Fibroblast of skin of right quadriceps (primary cell): ENCODE measurements around the gene RAB5IF.
"Not testable (repeated sequence)": the region's sequence is repeated elsewhere in the genome, so short reads cannot be mapped to it uniquely, and the experiment has no call there.

Experiments
- DNase-seq: peaks from one replicate; pipeline ENCODE4 v3.0.0-alpha.2; 2013

The RAB5IF gene

DNA sequence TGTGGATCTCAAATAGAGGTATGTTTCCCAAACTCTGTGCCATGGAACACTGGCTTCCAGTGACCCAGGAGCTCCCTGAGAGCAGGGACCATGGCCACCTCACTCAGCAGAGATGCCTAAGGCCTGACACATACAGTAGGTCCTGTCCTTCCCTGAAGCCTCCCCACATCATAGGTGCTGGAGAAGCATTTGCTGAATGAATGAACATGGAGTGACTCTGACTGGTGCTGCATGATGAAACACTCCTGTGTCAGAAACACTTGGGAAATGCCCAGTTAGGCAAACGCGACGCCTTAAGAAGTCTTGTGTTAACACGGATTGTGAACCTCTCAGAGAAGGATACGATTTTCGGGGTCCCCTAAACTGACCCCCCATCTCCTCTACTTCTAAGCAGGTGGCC is 26.1 kb downstream of the RAB5IF start:
- DNase-seq, result no peak

DNA sequence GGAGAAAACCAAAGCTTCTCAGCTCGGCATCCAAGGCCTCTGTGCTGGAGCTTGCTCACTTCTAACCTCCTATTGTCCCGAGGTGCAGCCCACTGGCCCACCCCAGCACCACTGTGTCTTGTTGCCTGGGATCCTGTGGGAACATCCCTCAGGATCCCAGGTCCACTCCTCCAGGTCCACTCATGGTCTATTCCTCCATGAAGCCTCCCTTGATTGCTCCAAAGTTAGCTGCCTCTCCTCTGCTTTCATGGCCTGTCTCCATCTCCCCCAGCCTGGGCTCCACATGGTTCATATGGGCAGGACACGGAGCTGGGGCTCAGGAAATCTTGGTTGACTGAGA is 26.5 kb downstream of the RAB5IF start:
- no peak for DNase-seq

DNA sequence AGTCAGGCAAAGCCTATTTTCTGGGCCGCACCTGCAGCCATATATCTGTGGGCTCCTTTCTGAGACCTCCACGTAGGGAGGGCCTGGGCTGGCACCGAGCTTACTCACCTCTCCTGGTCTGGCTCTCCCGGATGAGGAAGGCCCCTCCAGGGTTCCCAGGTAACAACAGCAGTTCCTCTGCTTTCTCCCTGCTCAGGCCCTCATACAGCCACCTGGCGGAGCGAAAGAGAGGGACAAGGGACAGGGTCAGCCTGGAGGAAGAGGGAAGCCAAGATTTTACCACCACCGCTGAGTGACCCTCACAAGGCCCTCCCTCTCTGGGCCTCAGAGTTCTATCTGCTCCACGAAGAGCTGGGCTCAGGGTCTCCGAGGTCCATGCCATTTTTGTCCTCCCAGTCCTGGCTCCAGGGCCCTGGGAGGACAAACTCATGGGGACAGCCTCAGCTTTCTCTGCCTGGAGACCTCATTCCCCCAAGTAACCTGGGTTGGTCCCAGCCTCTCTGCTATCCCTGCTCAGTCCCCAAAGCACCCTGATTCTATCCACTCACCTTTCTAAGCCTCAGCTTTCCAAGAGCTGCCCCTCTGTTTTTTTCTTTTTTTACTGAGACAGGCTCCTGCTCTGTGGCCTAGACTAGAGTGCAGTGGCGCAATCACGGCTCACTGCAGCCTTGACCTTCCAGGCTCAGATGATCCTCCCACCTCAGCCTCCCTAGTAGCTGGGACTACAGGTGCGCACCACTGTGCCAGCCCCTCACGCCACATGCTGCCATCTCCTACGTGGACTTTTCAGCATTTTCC is 27.1 kb downstream of the RAB5IF start:
- DNase-seq, result no peak

DNA sequence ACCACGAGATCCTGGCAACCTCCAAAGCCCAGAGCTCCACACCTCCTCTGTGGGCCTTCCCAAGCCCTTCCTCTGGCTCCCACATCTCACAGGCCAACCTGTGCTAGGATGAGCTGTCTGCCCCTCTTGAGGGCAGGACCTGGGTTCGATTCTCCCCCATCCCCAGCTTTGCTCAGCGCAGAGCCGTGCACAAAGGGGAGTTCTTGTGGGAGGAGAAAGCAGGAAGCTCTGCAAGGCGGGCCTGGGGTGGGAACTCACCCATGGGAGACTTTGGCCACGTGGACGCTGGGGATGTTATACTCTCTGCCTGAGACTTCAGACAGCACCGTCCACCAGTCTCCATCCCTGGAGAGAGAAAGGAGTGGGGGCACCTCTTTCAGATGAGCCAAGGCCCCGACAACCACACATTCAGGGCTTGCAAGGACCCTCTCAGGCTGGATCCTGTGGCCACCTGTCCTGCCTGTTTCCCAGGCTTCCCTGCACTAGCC is 27.8 kb downstream of the RAB5IF start:
- no peak for DNase-seq

- no peak for DNase-seq
Measured at GRCh38 chr20:36634342-36634741, 28.8 kb downstream of the RAB5IF start.

DNA sequence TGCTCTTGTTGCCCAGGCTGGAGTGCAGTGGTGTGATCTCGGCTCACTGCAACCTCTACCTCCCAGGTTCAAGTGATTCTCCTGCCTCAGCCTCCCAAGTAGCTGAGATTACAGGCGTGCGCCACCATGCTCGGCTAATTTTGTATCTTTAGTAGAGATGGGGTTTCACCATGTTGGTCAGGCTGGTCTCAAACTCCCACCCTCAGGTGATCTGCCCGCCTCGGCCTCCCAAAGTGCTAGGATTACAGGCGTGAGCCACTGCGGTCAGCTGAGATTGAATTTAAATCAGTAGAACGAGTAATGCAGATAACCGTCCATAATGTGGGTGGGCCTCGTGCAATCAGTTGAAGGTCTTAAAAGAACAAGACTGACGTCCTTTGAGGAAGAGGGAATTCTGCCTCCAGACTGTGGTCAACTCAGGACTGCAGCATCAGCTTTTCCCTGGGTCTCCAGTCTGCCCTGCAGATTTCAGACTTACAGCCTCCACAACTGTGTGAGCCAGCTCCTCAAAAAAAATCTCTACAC is 33.4 kb downstream of the RAB5IF start:
- DNase-seq, result not testable (repeated sequence)

DNA sequence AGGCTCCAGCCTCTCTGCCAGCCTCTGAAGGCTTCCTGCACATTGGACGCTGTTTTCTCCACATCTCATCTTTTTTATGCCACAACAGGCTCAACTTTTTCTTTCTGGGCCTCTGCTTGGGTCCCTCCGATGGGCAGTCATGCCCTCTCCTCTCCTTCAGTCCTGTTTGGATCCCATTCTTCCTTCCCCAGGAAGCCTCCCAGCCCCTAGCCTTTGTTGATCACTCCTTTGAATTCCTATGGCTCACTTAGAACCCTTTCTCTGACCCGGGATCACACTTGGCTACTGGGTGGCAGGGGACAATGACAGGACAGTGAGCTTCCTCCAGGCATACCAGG is 35.9 kb downstream of the RAB5IF start:
- DNase-seq, result no peak

DNA sequence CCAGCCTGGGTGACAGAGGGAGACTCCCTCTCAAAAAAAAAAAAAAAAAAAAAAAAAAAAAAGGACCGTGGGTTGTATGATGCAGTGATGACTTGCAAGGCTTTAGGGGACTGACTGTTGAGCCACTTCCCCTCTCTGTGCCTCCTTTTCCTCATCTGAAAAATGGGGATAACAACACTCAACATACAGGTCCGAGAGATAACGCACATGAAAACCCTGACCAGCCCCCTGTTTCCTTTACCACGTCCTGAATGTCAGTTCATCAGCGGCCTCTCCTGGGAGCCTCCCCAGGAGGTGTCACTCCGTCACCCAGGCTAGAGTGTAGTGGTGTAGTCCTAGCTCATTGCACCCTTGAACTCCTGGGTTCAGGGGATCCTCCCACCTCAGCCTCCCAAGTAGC is 36.6 kb downstream of the RAB5IF start:
- DNase-seq, result no peak

- no peak for DNase-seq
Measured at GRCh38 chr20:36644032-36644705, 38.6 kb downstream of the RAB5IF start.

DNA sequence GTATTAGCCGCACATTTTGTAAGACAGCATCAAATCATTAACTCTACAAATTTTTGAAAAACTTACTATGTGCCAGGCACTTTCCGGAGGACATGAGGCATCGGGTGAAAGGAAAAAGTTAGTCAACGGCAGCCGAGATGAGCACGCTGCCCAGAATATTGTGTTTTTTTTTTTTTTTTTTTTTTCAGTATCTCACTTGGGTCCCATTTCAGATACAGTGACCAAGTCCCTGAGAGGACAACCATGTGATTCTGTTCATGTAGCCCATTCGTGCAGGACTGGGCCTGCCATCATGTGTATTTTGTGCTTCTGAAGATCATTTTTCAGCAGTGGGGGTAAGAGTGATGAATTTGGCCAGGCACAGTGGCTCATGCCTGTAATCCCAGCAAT is 39.1 kb downstream of the RAB5IF start:
- DNase-seq, result no peak

DNA sequence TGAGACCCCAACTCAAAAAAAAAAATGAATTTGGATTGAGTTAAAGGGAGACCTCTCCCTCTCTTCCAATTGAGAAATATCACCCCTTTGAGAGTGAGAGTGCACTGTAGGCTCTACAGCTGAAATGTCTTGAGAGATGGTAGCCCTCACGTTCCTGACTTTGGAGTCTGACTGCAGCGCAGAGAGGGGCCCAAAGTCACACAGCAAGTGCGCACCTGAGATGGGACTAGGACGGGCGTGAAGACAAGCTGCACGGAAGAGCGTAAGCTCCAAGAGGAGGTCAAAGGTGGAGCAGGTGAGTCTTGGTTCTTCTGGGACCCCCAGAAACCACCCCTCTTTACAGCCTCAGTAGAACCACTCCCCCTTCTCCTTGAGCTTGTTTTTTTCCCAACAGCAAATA is 39.8 kb downstream of the RAB5IF start:
- DNase-seq, result no peak

DNA sequence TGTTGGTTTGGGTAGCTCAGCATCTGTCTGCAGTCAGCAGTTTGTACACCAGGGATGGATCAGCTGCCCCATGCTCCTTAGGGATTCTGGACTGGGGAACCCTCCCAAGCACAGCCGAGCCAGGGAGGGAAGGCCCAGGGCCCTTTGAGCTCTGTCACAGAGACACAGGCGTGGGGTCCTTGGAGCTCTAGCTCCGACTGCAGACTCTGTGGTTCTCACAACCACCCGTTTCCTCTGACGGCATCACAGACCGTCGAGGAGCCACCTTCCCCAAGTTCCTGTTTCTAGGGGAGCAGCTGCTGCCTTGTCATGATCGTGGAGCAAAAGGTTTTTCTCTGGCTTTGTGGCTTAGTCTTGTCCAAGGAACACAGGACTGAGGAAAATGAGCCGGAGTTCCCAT is 40.4 kb downstream of the RAB5IF start, which contains the start of gene SLA2:
Gene SLA2, minus strand, starts transcription at position 199 of the 400 bp plus-strand sequence. CDS start 4,861 bp downstream, outside the sequence.
- DNase-seq, result no peak

DNA sequence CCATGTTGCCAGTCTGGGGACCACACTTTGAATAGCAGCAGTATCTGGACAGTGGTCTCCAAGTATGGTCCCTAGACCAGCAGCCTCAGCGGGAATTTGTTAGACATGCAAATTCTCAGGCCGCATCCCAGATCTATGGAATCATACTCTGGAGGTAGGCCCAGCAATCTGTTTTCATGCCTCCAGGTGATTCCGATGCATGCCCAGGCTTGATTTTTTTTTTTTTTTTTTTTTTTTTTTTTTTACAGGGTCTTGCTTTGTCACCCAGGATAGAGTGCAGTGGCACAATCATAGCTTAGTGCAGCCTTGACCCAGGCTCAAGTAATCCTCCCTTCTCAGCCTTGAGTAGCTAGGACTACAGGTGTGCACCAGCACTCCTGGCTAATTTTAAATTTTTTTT is 41.1 kb downstream of the RAB5IF start:
- DNase-seq, result no peak

- no peak for DNase-seq
Measured at GRCh38 chr20:36647196-36648121, 41.9 kb downstream of the RAB5IF start.

DNA sequence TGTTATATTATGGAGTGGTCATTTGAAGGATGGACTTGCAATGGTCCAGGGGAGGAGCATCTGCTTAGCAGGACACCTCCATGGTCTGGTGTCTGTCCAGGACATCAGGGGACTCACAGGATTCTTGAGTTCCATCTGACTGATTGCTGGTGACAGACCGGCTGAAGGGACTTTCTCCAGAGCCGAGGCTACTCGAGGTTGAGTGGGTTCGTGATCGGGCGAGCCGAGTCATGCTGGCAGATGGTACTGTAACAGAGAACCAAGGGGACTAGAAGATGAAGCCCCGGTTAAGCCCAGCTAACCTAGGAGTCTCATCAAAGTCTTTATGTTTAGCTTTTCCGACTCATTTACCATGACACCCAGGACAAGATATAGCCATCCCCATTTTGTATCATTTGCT is 47.9 kb downstream of the RAB5IF start:
- DNase-seq, result no peak

- no peak for DNase-seq
Measured at GRCh38 chr20:36654506-36654905, 48.9 kb downstream of the RAB5IF start.

GRCh38 chr20:36655004-36655403 is 49.4 kb downstream of the RAB5IF start:
- DNase-seq, result no peak

DNA sequence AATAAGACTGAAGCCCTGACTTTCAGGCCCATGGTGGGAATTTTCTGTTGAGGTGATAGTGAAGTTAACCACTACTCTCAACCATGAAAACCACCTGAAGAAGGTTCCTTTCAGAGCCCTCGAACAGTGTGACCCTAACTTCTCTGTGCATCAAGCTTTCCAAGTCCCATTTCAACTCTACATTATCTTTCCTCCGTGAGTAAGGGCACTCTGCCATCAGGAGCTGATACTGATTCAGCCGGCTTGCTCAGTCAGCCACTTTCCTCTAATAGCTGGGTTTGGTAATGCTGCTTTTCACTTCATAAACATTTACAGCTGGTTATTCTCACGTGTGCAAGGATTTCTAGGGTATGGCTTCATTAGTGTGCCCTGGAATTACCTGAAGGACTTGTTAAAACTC is 51.2 kb downstream of the RAB5IF start:
- no peak for DNase-seq

- DNase-seq, result no peak
Measured at GRCh38 chr20:36658300-36658699, 52.7 kb downstream of the RAB5IF start.
